Left lobe of liver (tissue), 2 donors: ENCODE data around the gene CDC37. TPM values are rescaled to one million over a fixed set of nuclear protein-coding genes. Genes with fewer than 3 reads are reported as not detected.
"Not testable (repeated sequence)": the region's sequence is repeated elsewhere in the genome, so short reads cannot be mapped to it uniquely, and the experiment has no call there.

Experiments
- ATAC-seq: fragments of 200-7000 bp; cut with Tn5 transposase; one replicate; pipeline ENCODE4 v1.9.1; 2020; ENCODE audit warnings: mild to moderate bottlenecking, moderate library complexity
- DNase-seq: peaks from one replicate; pipeline ENCODE4 v3.0.0-alpha.2; 2020; ENCODE audit warnings: low spot score
- total RNA-seq: library from RNA; stranded (reverse); gene quantifications from one replicate; pipeline ENCODE4 v1.2.1, GENCODE V29; 2021
- donor health status: DM: no; HTN: no; CAD: no; lungs with moderate emphysema.
- donor health status: DM: no; HTN: yes; CAD: no.

The CDC37 gene
- total RNA-seq, 1 donor from 2014 or later: 49.4 TPM

- no peak for ATAC-seq
- no peak for DNase-seq
Measured at GRCh38 chr19:10398819-10399218, 4.5 kb downstream of the CDC37 start.

- ATAC-seq (no peak), DNase-seq (no peak)
Measured at GRCh38 chr19:10395917-10396316, 7.4 kb downstream of the CDC37 start.

- ATAC-seq (no peak), DNase-seq (no peak)
Measured at GRCh38 chr19:10395436-10395835, 7.9 kb downstream of the CDC37 start.

DNA sequence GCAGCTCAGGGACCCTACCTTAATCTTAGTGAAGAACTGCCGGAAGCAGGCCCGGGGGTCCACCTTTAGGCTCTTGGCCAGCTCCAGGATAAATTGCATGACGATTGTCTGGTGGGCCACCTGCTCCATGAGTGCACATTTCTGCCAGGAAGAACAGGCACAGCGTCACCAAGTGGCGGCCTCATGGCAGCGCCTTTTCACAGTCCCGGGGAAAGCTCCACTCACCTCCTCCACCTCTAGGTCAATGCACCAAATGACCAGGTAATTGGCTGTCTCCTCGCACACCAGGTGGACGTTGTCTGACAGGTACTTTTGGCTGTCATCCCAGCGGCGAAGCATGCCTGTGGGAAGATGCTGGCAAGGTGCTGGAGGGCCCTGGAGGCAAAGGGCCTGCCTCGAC is 8.3 kb downstream of the CDC37 start:
- DNase-seq (no peak), ATAC-seq (no peak)

DNA sequence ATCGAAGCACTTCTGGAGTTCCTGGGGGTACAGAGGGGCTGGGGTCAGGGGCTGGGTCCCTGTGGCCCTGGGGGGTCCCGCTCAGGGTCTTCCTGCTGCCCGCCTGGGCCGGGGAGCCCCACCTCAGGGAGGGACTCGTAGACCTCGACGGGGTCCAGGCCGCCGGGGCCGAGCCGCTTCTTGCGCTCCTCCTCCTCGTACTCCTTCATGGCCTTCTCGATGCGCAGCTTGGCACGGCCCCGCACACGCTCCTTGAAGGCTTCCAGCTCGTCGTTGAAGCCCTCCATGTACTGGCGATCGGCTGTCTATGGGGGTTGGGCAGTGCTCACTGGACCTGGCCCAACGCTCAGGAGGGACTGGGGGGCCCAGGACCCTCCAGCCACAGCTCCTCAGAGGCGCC is 10.2 kb downstream of the CDC37 start:
- ATAC-seq: no peak
- no peak for DNase-seq

DNA sequence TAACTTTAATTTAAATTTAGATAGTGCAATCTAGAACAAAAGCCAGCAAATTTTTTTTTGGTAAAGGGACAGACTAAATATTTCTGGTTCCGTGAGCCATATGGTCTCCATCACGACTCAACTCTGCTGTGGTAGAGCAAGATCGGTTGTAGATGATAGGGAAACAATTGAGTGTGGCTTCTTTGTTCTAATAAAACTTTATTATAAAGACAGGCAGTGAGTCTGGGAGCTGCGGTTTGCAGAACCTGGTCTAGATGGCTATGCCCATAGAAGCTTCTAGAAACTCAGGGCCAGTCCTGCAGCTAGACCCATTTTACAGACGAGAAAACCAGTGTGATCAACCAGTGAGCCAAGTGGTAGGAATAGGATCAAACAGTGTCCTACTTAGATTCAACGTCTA is 11.2 kb downstream of the CDC37 start:
- DNase-seq (no peak), ATAC-seq (no peak)

DNA sequence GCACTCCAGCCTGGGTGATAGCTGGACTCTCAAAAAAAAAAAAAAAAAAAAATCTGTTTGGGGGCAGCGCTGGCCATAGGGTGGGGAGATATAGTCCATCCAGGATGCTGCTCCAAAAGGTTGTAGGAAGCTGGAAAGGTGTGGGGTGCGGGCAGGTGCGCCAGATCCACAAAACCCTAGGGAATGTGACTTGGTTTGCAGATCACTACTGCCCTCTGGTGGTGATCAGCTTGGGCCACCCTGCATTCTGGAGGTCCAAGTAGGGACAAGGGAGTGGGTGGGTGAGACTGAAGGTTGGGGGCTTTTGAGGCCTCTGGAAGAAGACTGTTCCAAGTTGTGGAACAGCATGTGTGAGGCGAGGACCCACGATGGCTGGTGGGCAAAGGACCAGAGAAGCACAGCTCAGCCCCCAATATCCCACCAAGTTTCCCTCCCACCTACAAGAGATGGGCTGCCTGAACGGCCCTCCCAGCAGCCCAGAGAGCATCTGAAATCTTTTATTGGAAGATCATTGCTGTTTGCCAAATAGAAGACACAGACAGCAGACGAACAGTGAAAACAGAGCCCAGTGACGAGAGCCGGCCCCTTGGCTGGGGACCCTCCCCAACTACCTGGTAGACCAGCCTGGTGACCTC is 12.6 kb downstream of the CDC37 start:
- DNase-seq (peak; percentile 73), ATAC-seq (peak; percentile 83)

GRCh38 chr19:10389863-10390262 is 13.5 kb downstream of the CDC37 start:
- DNase-seq (no peak), ATAC-seq (peak; percentile 9)

DNA sequence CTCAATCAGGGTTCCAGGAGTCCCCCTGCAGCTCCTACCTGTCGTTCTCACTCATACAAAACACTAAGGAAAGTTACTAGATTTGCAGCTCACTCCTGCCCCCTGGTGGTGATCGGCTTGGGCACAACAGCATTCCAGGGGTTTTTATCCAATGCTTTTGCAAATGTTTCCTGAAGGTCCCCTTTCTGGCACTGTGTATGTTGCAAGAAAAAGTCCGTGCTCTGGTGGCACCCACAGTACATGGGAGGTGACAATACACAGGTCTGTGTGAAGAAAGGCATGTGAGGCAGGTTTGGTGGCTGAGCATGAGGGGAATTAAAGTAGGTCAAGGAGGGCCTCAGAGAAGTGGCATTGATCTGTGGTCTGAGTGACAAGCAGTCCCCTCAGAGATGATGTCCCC is 14.4 kb downstream of the CDC37 start:
- DNase-seq (peak; percentile 87), ATAC-seq (peak; percentile 90)

GRCh38 chr19:10384580-10384979 is 18.8 kb downstream of the CDC37 start:
- no peak for ATAC-seq
- DNase-seq: no peak

GRCh38 chr19:10383223-10383499 is 20.2 kb downstream of the CDC37 start:
- not testable (repeated sequence) for DNase-seq, ATAC-seq

DNA sequence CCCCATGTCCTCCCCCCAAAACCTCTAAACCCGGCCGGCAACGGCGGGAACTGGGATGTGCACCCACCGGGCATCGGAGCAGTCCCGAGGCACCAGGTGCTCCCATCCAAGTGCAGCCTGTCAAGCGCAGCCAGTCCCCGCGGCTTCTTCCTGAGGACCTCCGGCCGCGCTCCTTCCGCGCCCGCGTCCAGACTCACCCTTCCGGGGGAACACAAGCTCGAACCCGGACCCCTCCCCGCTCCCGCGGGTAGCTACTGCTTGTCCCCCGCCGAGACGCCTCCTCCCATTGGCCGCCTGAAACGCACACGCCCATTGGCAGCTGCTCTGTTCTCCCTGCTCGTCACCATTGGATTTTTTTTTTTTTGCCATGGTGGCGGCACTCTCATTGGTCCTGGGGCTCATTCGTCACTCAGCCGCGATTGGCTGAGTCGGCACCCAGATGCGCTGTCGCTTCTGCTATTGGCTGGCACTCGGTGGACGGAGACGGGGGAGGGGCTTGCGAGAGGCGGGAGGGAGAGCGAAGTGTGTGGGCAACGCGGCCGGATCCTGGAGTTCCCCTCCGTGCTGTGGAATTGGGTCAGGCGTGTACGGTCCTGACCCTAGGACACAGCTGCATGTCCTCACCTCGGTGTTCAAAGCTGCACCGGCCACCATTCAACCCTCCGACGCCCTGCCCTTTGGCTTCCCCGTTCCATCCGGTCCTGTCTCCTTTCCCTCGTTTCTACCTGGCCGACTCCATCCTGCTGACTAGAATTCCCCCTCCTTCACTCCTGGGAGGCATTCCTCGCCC is 22.8 kb downstream of the CDC37 start, which contains the start of gene TYK2:
TSS of gene TYK2 (minus strand) at position 260 of the 790 bp plus-strand sequence. CDS start 2,166 bp downstream, outside the sequence.
- DNase-seq: peak; percentile 97
- ATAC-seq: peak; percentile 97

DNA sequence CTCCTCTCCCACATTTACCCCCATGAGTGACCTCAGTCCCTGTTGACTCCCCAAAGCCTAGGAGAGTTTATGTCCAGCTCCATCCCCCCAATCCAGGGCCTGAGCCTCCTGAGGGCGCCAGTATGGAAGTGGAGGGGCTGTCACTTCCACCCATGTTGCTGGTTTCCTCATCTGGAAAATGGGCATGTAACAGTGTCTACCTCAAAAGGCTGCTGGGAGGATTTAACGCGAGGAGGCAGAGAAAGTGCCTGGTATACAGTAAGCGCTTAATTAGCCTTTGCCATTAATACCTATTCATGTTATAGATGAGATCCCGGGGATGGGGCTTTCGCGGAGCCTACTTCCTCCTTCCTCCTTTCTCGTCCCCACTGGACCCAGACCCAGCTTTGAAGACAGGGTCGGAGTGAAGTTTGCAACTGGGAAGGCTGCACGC is 23.4 kb downstream of the CDC37 start:
- ATAC-seq: no peak
- no peak for DNase-seq

- no peak for ATAC-seq
Measured at GRCh38 chr19:10378124-10378523, 25.2 kb downstream of the CDC37 start.

GRCh38 chr19:10377140-10377640 is 26.2 kb downstream of the CDC37 start:
- DNase-seq, ATAC-seq: not testable (repeated sequence)

More at GRCh38 chr19:10378124-10378523, 25.2 kb downstream of the CDC37 start:
- no peak for DNase-seq

DNA sequence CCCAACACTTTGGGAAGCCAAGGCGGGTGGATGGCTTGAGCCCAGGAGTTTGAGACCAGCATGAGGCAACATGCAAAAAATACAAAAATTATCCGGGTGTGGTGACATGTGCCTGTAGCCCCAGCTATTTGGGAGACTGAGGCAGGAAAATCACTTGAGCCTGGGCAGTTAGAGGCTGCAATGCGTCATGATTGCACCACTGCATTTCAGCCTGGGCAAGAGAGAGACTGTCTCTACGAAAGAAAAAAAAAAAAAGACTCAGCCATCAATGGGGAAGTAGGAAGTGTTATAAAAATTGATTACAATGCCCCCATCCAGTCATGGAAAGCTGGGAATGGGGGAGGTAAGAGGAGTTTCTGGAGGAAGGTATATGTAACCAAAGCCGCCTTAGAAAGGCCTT is 28.4 kb downstream of the CDC37 start:
- DNase-seq: no peak
- ATAC-seq: no peak

DNA sequence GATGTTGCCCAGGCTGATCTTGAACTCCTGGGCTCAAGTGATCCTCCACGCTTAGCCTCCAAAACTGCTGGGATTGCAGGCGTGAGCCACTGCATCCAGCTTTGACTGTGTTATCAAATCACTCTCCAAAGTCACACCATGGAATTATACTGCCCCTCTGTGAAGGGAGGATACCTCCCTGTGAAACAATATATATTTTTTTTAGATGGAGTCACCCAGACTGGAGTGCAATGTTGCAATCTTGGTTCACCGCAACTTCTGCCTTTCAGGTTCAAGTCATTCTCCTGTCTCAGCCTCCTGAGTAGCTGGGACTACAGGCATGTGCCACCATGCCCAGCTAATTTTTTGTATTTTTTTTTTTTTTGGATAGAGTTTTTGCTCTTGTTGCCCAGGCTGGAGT is 30.7 kb downstream of the CDC37 start:
- DNase-seq (no peak), ATAC-seq (no peak)

DNA sequence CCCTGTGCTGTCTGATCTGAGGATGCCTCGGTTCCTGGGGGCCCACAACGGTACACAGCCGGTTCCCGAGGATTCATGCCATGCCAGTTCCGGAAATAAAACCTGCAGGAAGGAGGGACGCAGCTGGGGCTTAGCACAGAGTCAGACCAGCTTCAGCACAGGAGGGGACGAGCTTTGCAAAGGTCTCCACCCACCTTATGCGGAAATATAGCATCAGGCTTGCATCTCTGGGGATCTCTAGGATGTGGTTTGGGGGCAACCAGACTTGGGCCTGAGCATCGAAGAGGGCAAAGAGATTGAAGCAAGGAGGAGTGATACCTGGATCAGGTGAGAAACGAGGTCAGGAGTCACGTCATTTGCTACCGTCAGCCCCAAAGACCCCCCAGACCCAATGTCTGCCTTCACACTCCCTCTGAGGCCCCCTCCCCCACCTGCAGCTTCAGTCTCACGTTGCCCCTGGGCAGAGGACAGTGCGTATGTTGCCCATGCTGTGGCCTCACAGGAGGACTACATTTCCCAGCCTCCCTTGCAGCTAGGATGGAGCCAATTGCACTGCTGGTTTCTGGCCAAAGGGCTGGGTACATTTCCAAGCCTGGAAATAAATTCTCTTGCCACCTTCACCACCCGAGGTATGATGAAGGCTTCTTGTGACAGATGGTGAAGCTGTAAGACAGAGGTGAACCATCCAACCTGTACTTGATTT is 35.1 kb downstream of the CDC37 start:
- ATAC-seq: no peak
- DNase-seq: no peak

- ATAC-seq, DNase-seq: not testable (repeated sequence)
Measured at GRCh38 chr19:10366950-10367512, 36.3 kb downstream of the CDC37 start.

DNA sequence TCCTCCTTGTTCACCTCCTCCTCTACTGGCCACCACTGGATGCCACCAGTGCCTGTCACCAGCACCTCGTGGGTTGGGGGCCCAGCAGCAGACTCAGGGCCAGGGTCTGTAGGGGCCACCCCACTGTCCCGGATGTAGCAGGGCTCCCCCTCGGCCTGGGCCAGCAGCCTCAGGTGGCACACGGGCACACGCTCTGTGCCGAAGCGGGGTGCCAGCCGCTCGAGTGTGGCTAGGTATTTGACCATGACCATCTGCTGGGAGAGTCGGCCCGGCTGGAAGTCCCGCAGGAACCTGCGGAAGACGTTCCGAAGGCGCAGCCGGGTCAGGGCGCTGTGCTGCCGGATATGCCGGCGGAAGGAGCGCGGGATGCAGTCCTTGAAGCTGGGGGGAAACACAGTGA is 37.8 kb downstream of the CDC37 start:
- ATAC-seq (no peak), DNase-seq (no peak)

DNA sequence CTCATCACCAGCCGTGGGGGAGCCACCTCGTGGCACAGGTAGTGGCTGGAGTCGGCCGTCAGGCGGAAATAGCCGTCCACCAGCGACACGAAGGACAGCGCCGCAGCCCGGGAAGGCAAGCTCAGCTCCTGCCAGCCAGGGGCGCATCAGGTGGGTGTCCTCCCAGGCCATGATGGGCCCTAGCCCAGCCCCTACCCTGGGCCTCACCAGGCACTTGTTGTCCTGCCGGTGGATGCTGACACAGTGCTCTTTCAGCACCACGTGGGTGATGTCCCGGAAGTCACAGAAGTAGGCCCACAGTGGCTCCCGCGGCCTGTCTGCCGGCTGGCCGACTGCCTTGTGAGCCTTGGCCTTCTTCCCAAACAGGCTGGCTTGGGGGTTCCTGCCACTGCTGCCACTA is 38.7 kb downstream of the CDC37 start:
- DNase-seq: peak; percentile 64
- peak; percentile 76 for ATAC-seq
